Esophagus squamous epithelium (tissue), 5 donors: ENCODE results near the gene FAM180A. TPM values are rescaled to one million over a fixed set of nuclear protein-coding genes. Genes with fewer than 3 reads are reported as not detected.
"Not testable (repeated sequence)": the region's sequence is repeated elsewhere in the genome, so short reads cannot be mapped to it uniquely, and the experiment has no call there.

Source experiments
- DNase-seq: peaks from one replicate; lab custom pipeline; 2025; lab: John Stamatoyannopoulos, UW
- H3K27ac ChIP-seq, 4 donors: fragments of 200-600 bp; sonication (generic); one replicate each; pipeline ENCODE4 v1.5.1; 2016 to 2019; ENCODE audit warnings: mild to moderate bottlenecking in 1 of 4
- H3K27me3 ChIP-seq, 4 donors: fragments of 200-600 bp; sonication (generic); 1 replicate in 3 of 4; 2 replicates in 1 of 4; pipeline versions ENCODE4 v1.5.1 to v1.6.0; 2017 to 2021; ENCODE audit warnings: antibody characterized with exemption in 1 of 4
- H3K36me3 ChIP-seq, 3 donors: fragments of 200-600 bp; sonication (generic); one replicate each; pipeline ENCODE4 v1.5.1; 2016 to 2019
- H3K4me1 ChIP-seq, 3 donors: fragments of 200-600 bp; sonication (generic); one replicate each; pipeline ENCODE4 v1.5.1; 2017 to 2019
- H3K4me3 ChIP-seq, 4 donors: fragments of 200-600 bp; sonication (generic); 1 replicate in 3 of 4; 2 replicates in 1 of 4; pipeline ENCODE4 v1.5.1; 2016 to 2019; ENCODE audit warnings: mild to moderate bottlenecking in 2 of 4, moderate library complexity in 1 of 4
- H3K9me3 ChIP-seq, 3 donors: fragments of 200-600 bp; sonication (generic); one replicate each; pipeline ENCODE4 v1.5.1; 2016 to 2019
- CTCF ChIP-seq, 6 experiments: fragments of 450-650 bp in 4 of 6; fragments of 200-600 bp in 2 of 6; sonication (generic) in 2 of 6; IDR thresholded peaks; one replicate each; pipeline ENCODE4 v1.5.1; 2016 to 2019; ENCODE audit warnings: antibody characterized with exemption in 6 of 6, mild to moderate bottlenecking in 4 of 6, moderate library complexity in 4 of 6
- POLR2A ChIP-seq, 4 donors: fragments of 450-650 bp; IDR thresholded peaks; one replicate each; pipeline ENCODE4 v1.6.1; 2017; ENCODE audit warnings: antibody characterized with exemption in 4 of 4, mild to moderate bottlenecking in 4 of 4, moderate library complexity in 3 of 4
- WGBS, 2 donors: methylation state at CpG; one replicate each; pipeline ENCODE4 v1.1.5; 2018; 5-methylcytosine and 5-hydroxymethylcytosine counted together
- intact Hi-C: fragments of 100-400 bp; cut with DNase I; formaldehyde crosslinking; loops from one replicate; pipeline ENCODE4 v1.15.0; 2022
- total RNA-seq, 4 donors: library from RNA; depleted of rRNA; stranded (reverse); fragments of >200 nt; gene quantifications; one replicate each; pipeline ENCODE4 v1.1.0, GENCODE V29; 2016
- donor health status: DM: yes; HTN: yes; CAD: no.

Gene FAM180A
- total RNA-seq, 4 donors from 2014 or later, result 0.38 to 5.0 (median 0.60) TPM

GRCh38 chr7:135742371-135742770 lies 6.2 kb downstream of the FAM180A start:
- Histone ChIP-seq H3K27ac (no peak overlapping the region), H3K27me3 (peaks cover 0 to 6% (median 0%) of the 10 kb centered on the region in 4 donors), H3K4me3 (no peak overlapping the region), H3K36me3 (no peaks in the 10 kb centered on the region), H3K9me3 (no peaks in the 10 kb centered on the region), H3K4me1 (peaks cover 5 to 39% (median 22%) of the 10 kb centered on the region in 3 donors)
- intact Hi-C loops, result no loop called here
- TF ChIP-seq CTCF (IDR thresholded peaks at IDR 0.05) (no peak), POLR2A (IDR thresholded peaks at IDR 0.05) (no peak)
- no peak for DNase-seq
- WGBS, 2 donors, result 62 to 64% methylated on average over 2 to 4 of the region's 4 CpGs

GRCh38 chr7:135741905-135742304 lies 6.7 kb downstream of the FAM180A start:
- intact Hi-C loops, result no loop called here
- no peak overlapping the region for H3K4me3 ChIP-seq
- TF ChIP-seq POLR2A (IDR thresholded peaks at IDR 0.05) (no peak), CTCF (IDR thresholded peaks at IDR 0.05) (no peak)
- H3K4me1 ChIP-seq, result peaks cover 5 to 42% (median 23%) of the 10 kb centered on the region in 3 donors
- no peaks in the 10 kb centered on the region for H3K9me3 ChIP-seq
- no peaks in the 10 kb centered on the region for H3K36me3 ChIP-seq
- peaks cover 0 to 6% (median 0%) of the 10 kb centered on the region in 4 donors for H3K27me3 ChIP-seq
- 0% methylated on average over 1 of the region's 2 CpGs for WGBS, 2 donors
- no peak for DNase-seq
- H3K27ac ChIP-seq, result no peak overlapping the region

DNA sequence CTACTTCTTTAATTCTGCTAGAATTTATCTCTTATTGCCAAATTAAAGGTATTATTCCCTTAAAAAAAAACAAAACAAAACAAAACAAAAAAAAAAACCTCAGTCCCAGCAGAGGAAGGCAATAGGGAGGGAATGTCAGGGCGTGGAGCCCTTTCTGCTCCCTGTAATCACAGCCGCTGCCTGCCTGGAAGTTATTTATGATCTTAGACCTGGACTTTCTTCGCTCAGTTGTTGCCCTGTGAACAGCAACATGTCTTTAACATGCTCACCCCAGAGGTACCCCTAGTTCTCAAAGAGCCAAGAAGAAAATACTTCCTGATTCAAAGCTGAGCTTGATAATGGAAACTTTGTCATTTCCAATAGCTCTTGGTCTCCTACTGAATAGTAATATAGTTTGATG lies 7.7 kb downstream of the FAM180A start:
- Histone ChIP-seq H3K27ac (no peak overlapping the region), H3K4me1 (peaks cover 5 to 40% (median 30%) of the 10 kb centered on the region in 3 donors), H3K4me3 (no peak overlapping the region), H3K36me3 (no peaks in the 10 kb centered on the region), H3K9me3 (no peaks in the 10 kb centered on the region), H3K27me3 (peaks cover 0 to 6% (median 0%) of the 10 kb centered on the region in 4 donors)
- intact Hi-C loops, result no loop called here
- TF ChIP-seq POLR2A (IDR thresholded peaks at IDR 0.05) (no peak), CTCF (IDR thresholded peaks at IDR 0.05) (no peak)
- no peak for DNase-seq
- WGBS, 2 donors, result 82 to 89% methylated on average over 3 of the region's 3 CpGs

- H3K27ac ChIP-seq, H3K4me3 ChIP-seq, H3K36me3 ChIP-seq, H3K27me3 ChIP-seq, DNase-seq, intact Hi-C loops, H3K9me3 ChIP-seq: not testable (repeated sequence)
- WGBS, 2 donors, result 88% methylated on average over 5 of the region's 10 CpGs; no CpG with 5 or more reads in 1 of the 2 donors
- peaks cover 0 to 10% (median 9%) of the 10 kb centered on the region in 3 donors for H3K4me1 ChIP-seq
Observed at GRCh38 chr7:135737306-135737647, 11.3 kb downstream of the FAM180A start.

- Histone ChIP-seq H3K36me3 (no peaks in the 10 kb centered on the region), H3K4me1 (peaks cover 0 to 10% (median 9%) of the 10 kb centered on the region in 3 donors), H3K9me3 (no peaks in the 10 kb centered on the region), H3K4me3 (no peak overlapping the region), H3K27ac (no peak overlapping the region), H3K27me3 (peaks cover 0 to 6% (median 0%) of the 10 kb centered on the region in 4 donors)
- no peak for TF ChIP-seq POLR2A (IDR thresholded peaks at IDR 0.05)
- TF ChIP-seq CTCF (IDR thresholded peaks at IDR 0.05), result no peak
- intact Hi-C loops, result no loop called here
- DNase-seq, result no peak
- WGBS, 2 donors, result 71 to 73% methylated on average over 4 to 6 of the region's 6 CpGs
Observed at GRCh38 chr7:135736586-135737305, 11.9 kb downstream of the FAM180A start.
